ENCODE data around the gene TRIM31.

The TRIM31 gene

DNA sequence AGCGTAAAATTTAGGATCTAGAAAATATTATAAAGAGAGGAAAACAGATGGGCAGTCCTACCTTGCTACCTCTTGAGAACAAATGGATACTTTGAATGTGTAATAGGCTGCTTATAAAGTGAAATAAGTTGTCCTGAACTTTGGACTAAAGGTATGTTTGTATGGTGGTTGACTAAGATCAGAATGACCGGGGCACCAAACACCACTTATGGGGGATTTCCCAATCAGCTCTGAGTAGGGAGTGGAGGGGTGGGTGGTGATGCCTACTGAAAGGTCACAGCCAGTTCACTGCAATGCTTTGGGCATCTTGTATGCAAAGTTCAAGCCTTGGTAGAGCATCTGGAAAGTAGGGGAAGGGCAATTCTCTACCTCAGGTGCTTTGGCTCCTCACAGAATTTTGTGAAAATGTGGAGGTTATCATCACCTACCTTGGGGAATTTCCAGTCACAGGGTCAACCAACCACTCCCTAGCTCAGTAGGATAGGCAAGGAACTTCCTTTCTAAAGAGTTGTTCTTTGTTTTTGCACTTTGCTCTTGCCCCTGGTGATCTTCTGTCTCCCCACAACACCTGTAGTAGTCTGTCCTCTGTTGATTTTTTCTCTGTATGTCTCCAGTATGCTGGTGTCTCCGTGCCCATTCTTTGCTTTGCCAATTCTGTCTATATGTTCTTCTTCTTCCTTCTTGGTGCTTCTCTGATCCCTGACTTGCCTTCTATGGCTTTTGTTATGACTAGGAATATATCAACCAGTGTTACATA lies at the start of gene TRIM31:
TSS of gene TRIM31 (minus strand) at position 88 of the 757 bp plus-strand sequence. CDS start 285 bp downstream, outside the sequence.
- DNase-seq, result no peak

GRCh38 chr6:30162265-30163089 lies 49.6 kb upstream of the TRIM31 start:
- no peak for DNase-seq

DNA sequence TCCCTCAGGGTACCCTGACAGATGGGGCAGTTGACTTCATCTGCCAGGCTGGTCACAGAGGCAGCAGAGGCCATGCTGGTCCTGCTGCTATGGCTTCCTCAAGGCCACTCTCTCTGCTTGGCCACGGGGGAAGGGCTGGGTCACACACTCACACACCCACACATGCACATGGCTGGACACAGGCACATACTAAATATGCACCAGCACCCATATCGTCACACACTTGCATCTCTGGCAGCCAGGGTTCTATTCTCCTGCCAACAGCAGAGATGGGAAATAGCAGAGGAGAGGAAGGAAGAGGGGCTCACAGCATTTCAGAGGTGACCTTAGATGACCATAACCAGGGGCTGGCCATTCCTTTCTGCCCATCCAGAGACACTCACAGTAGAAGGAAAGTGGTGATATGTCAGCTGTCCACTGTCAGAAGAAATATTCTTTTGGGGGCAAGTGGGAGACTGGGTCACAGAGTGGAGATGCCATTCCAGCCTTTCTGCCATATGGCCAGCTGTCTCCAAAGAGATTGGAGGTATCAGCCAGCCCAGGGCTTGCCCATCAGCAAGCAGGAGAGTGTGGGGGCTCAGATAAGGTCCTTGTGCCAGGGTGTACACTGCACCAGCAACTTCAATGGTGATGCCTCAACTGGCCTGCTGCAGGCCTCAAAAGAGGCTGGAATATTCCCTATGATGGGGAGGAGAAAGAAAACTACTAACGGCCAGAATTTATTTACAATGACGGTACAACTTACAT lies 48.1 kb upstream of the TRIM31 start, which contains the start of gene TRIM10:
TSS of gene TRIM10 (minus strand) at position 427 of the 747 bp plus-strand sequence. CDS start at position 74, 353 bp downstream.
- no peak for DNase-seq

DNA sequence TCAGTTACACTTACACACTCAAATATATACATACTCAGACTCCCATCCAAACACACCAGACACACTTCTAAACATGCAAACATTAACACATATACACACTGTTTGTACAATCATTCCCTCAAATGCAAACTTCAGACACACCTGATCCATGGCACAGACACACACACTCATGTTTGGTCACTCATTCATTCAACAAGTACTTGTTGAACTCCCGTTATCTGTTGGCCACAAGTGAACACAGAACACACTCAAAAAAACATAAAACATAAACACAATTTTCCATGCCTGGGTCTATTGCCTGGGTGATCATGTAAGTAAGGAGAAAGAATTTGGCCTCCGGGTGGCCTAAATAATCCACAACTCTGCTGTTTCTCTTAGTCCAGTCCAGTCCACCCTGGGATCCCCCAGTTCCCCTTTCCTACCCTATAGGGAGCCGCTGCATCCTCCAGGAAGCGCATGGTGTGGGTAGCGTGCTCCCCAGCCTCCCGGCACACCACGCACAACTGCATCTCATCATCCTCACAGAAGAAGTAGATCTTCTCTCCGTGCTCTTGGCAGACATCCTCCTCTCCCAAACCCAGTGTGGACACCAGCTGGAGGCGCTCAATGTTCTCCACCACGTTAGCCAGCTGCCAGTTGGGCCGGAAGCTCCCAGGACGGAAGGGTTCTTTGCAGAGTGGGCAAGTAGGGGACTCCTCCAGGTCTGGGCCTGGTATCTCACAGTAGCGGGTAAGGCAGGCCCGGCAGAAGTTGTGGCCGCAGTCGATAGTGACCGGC lies 47.3 kb upstream of the TRIM31 start:
- no peak for DNase-seq

GRCh38 chr6:30158475-30159040 lies 45.7 kb upstream of the TRIM31 start:
- no peak for DNase-seq

DNA sequence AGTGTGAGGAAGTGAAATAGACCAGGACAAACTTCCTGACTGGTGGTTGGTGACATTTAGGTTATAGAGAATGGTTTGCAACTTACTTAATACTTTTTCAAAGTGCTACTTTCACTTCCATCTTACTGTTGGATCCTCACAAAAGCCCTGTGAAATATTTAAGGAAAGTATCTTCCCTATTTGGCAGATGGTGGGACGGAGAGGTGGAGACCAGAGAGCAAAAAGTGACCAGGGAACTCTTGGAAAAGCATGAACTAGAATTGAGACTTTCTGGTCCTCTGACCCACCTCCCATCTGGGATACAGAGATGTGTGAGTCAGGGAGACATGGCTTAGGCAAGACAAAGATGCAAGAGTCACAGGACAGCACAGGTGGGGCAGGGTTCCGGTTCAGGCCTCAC lies 45.1 kb upstream of the TRIM31 start:
- no peak for DNase-seq

GRCh38 chr6:30157581-30157980 lies 44.7 kb upstream of the TRIM31 start:
- no peak for DNase-seq

DNA sequence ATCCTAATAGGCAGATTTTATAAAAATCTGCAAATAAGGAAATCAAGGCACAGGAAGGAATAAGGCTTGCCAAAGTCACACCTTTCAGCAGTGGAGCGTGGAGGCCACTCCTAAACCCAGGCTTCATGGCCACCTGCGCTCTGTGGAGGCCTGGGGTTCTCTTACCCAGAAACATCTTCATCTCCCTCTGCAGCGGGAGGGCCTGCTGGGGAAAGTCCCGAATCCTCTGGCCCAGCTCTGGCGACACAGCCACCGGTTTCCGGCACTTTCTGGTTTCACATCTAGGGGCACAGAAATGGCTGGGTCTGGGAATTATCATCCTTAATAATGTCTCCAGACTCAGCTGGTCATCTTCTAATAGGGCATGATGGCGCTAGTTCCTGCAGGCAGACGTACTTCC lies 43.9 kb upstream of the TRIM31 start:
- no peak for DNase-seq

GRCh38 chr6:30156262-30156599 lies 43.3 kb upstream of the TRIM31 start:
- DNase-seq, result peak; percentile 54

- DNase-seq, result no peak
Observed at GRCh38 chr6:30155520-30156261, 42.8 kb upstream of the TRIM31 start.

DNA sequence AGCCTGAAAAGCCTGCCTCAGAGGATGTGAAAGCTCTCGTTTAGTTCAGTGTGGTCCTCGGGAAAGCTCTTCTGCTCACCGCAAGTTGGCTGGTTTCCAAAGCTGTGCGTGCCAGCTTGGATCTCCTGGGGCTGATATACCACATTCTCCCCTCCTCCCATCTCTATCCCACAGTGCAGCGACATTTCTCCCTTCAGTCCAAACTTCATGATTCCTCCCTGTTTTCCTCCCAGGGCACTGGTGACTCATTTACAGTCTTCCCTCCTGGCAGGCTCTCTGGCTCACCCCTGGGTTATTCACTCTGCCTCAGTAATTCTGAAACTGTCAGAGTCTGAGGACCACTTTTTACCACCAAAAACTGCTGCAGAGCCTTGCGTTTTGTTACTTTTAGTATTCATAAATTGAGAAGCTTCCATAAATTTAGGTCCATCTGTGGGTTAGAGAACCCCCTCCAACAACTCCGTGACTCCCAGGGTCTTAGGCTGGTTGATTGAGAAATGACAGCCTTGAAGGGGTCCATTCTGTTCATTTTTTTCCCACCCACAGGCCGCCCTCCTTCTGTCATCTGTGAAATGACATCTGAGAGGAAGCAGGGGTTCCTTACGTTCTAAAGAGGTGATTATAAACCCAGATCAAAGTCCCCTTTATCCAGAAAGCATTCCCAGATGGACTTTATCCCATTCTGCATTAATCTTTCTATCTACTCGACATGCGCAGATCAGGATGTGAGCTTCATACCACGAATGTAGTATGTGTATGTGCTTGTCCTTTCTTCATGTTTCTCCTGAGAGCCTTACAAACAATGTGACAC lies 42.0 kb upstream of the TRIM31 start:
- no peak for DNase-seq

GRCh38 chr6:30154061-30154460 lies 41.2 kb upstream of the TRIM31 start:
- no peak for DNase-seq

DNA sequence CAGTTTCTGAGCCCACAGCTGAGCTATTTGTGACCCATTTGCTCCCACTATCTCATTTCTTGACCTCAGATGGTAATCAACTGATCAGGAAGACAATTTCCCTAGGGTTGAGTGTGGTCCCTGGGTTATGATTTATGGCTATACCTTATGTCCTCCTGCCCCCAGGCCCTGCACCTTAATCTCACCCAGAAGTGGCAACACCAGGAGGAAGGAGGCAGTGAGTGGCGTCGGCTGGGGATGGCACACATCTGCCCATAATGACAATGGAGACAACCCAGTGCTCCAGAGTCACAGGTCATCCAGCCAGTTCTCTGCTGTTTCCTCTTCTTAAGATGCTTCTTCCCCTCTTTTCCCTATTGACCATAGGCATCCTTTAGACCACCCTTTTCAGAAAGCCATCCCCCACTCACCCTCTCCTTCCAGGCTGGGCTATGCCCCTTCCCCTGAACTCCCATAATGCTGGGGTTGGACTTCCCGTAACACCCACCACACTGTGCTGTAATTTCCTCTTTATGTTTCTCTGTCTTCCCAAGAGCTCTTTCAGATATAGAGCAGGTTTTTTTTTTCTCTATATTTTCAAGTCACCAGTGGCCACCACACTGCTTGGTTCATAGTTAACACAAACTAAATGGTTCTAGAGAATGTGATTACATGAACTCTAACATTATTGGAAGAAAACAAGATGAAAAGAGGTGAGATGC lies 40.2 kb upstream of the TRIM31 start:
- no peak for DNase-seq

- peak; percentile 8 for DNase-seq
Observed at GRCh38 chr6:30152016-30152673, 39.3 kb upstream of the TRIM31 start.

DNA sequence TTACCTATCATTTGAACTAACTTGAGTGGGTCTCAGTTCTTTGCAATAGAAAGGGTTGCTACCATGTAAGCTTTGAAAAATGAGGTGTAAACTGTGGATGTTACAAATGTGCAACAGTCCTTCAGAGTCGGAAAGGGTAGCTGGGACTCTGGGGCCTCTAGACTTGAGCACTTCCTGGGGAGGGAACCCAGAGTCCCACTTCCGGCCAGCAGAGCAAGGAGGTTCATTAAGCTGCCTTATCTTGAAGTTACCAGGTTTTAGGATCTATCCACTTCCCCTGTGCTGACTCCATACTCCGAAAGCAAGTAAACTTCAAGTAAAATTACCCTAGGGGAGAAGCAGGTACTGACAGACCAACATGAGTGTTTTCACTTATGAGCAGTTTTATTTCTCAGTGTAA lies 38.7 kb upstream of the TRIM31 start:
- no peak for DNase-seq

DNA sequence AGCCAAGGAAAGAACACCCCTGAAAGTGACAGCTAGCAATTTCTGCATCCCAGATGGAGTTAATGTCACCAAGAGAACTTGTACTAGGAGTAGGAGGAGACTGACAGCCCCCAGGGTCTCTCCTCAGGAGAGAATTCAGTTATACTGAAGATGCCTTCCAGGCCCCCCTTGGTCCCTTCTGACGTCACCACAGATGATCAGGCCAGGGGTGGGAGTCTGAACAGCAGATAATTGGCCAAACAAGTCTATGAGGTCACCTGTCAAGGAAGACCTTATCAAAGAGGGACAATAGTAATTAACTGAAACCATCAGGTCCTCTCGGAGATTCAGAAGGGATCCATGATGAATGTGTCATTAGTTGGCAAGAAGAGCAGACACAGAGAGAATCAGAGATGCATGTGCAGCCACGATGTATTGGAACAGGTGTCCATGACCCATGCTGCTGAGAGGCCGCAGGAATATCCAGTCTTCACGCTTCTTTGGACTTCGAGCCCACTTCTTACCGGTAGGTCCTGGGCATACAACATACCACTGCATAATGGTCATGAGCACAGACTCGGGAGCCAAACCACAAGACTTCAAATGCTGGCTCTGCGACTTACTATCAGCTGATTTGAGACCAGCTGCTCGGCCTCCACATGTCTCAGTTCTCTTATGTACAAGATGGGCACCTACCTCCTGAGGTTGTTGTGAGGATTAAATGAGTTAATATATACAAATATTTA lies 37.9 kb upstream of the TRIM31 start:
- DNase-seq, result no peak

- no peak for DNase-seq
Observed at GRCh38 chr6:30149858-30150550, 37.1 kb upstream of the TRIM31 start.

DNA sequence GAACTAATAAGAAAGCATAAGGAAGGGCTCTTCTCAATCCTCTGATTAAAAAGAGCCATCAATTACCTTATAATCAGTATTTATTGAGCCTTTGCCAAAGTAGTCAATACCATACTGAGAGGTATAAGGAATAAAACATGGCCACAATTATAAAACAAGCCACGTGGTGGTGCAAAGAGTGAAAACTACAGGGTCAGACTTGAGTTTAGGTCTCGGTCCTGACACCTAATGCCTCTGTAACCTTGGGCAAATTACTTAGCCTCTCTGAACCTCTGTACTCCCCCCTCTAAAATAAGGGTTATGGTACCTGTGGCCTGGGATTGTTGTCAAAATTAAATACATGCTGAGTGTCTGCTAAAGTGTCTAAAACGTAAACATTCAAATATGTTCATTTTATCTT lies 36.3 kb upstream of the TRIM31 start:
- no peak for DNase-seq
